Endothelial cell of umbilical vein (primary cell): ENCODE data around the gene LMF2.

Experiments used
- EZH2 ChIP-seq: IDR thresholded peaks from 2 replicates; pipeline ENCODE4 v1.6.1; 2012; ENCODE audit warnings: borderline replicate concordance, low read depth, mild to moderate bottlenecking, moderate library complexity, low read length, inconsistent platforms; ENCODE audit not compliant: severe bottlenecking
- FOS ChIP-seq: IDR thresholded peaks from 2 replicates; pipeline ENCODE4 v1.6.1; 2011; ENCODE audit warnings: mild to moderate bottlenecking, low read length, moderate library complexity, borderline replicate concordance; ENCODE audit not compliant: insufficient read depth
- GATA2 ChIP-seq: IDR thresholded peaks from 2 replicates; pipeline ENCODE4 v1.7.0; 2011; ENCODE audit warnings: low read depth, mild to moderate bottlenecking, moderate library complexity, mixed read lengths, low read length; ENCODE audit not compliant: insufficient read length, insufficient read depth
- POLR2A ChIP-seq: IDR thresholded peaks from 2 replicates; pipeline ENCODE4 v1.6.1; 2012; ENCODE audit warnings: low read depth, mild to moderate bottlenecking, control low read depth, low read length
- POLR2AphosphoS5 ChIP-seq: IDR thresholded peaks from 2 replicates; pipeline ENCODE4 v1.6.1; 2012; ENCODE audit warnings: low read depth, mild to moderate bottlenecking, control low read depth, low read length, moderate library complexity; ENCODE audit not compliant: insufficient read depth
- TF ChIP-seq, protein P1 (sequence below), 2 donors: IDR thresholded peaks; 1 replicate in 1 of 2; 2 replicates in 1 of 2; pipeline ENCODE4 v1.5.1; 2011; ENCODE audit warnings: low read length in 2 of 2, mild to moderate bottlenecking in 2 of 2, moderate library complexity in 2 of 2, control low read depth in 1 of 2, inconsistent platforms in 1 of 2, low read depth in 1 of 2; ENCODE audit not compliant: insufficient read depth in 1 of 2; ENCODE audit errors: extremely low read depth in 1 of 2

DNA sequence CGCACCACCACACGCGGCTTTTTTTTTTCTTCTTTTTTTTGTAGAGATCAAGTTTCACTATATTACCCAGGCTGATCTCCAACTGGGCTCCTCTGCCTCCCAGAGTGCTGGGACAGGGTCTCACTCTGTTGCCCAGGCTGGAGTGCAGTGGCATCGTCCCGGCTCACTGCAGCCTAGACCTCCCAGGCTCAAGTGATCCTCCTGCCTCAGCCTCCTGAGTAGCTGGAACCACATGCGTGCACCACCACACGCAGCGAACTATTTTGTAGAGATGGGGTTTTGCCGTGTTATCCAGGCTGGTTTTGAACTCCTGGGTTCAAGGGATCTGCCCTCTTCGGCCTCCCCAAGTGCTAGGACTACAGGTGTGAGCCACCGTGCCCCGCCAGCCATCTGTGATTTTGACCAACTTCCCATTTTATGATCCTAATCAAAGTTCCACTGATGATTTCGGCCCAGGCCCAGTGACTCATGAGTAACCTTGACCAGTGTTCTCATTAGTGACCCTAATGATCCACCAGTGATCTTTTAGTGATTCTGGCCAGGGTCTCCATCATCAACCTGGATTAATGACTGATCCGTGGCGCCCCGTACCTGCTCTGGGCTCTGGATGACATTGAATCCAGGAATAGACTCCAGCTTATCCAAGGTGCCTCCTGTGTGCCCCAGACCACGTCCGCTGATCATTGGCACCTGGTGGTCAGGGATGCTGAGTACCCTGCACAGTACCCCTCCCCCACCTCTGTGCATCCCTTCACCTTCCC, 20.6 kb upstream of the LMF2 start:
- TF ChIP-seq, protein P1, sequence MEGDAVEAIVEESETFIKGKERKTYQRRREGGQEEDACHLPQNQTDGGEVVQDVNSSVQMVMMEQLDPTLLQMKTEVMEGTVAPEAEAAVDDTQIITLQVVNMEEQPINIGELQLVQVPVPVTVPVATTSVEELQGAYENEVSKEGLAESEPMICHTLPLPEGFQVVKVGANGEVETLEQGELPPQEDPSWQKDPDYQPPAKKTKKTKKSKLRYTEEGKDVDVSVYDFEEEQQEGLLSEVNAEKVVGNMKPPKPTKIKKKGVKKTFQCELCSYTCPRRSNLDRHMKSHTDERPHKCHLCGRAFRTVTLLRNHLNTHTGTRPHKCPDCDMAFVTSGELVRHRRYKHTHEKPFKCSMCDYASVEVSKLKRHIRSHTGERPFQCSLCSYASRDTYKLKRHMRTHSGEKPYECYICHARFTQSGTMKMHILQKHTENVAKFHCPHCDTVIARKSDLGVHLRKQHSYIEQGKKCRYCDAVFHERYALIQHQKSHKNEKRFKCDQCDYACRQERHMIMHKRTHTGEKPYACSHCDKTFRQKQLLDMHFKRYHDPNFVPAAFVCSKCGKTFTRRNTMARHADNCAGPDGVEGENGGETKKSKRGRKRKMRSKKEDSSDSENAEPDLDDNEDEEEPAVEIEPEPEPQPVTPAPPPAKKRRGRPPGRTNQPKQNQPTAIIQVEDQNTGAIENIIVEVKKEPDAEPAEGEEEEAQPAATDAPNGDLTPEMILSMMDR (IDR thresholded peaks at IDR 0.05; ENCODE audit: extremely low read depth in 1 of 2, insufficient read depth in 1 of 2, low read depth in 1 of 2, low read length in 2 of 2) = no peak
- TF ChIP-seq POLR2A (no peak), POLR2AphosphoS5 (no peak), EZH2 (no peak), GATA2 (no peak), FOS (no peak)
